CD14-positive monocyte (primary cell): ENCODE measurements around the gene FAM47A. TPM values are rescaled to one million over a fixed set of nuclear protein-coding genes. Genes with fewer than 3 reads are reported as not detected.

Experiments used
- DNase-seq, 3 donors: peaks; one replicate each; pipeline ENCODE4 v3.0.0-alpha.2; 2011 to 2022
- H2AFZ ChIP-seq: 2 replicates; pipeline ENCODE4 v1.6.0; 2012; ENCODE audit warnings: mild to moderate bottlenecking, low read depth, low read length, inconsistent platforms; ENCODE audit not compliant: insufficient read depth, poor library complexity, severe bottlenecking
- H3K27ac ChIP-seq, 2 donors: 1 replicate in 1 of 2; 2 replicates in 1 of 2; pipeline ENCODE4 v1.5.1; 2012 to 2013; ENCODE audit warnings: low read length in 2 of 2, control low read depth in 1 of 2, inconsistent platforms in 1 of 2, low read depth in 1 of 2, mild to moderate bottlenecking in 1 of 2
- H3K27me3 ChIP-seq, 2 donors: one replicate each; pipeline versions ENCODE4 v1.6.0 to v1.6.1; 2011 to 2013; ENCODE audit warnings: low read length in 2 of 2; ENCODE audit not compliant: control insufficient read depth in 2 of 2, insufficient read depth in 2 of 2
- H3K36me3 ChIP-seq, 2 donors: replicated peaks in 1 of 2; 1 replicate in 1 of 2; 2 replicates in 1 of 2; pipeline versions ENCODE4 v1.5.1 to v1.6.1; 2012 to 2013; ENCODE audit warnings: low read length in 2 of 2, control low read depth in 1 of 2, inconsistent platforms in 1 of 2, mild to moderate bottlenecking in 1 of 2; ENCODE audit not compliant: insufficient read depth in 2 of 2, control insufficient read depth in 1 of 2
- H3K4me1 ChIP-seq, 2 donors: 1 replicate in 1 of 2; 2 replicates in 1 of 2; pipeline versions ENCODE4 v1.5.1 to v1.6.1; 2012 to 2013; ENCODE audit warnings: low read length in 2 of 2, control low read depth in 1 of 2, inconsistent platforms in 1 of 2, mild to moderate bottlenecking in 1 of 2, moderate library complexity in 1 of 2; ENCODE audit not compliant: insufficient read depth in 2 of 2, control insufficient read depth in 1 of 2
- H3K4me2 ChIP-seq: replicated peaks from 2 replicates; pipeline ENCODE3; 2012; ENCODE audit warnings: low read length, moderate library complexity, mild to moderate bottlenecking; ENCODE audit not compliant: poor library complexity, severe bottlenecking; ENCODE audit errors: extremely low read depth
- H3K4me3 ChIP-seq, 3 experiments: fragments of 200-600 bp in 1 of 3; sonication (generic) in 1 of 3; replicated peaks in 1 of 3; 1 replicate in 2 of 3; 2 replicates in 1 of 3; pipeline ENCODE4 v1.5.1; 2011 to 2013; ENCODE audit warnings: low read length in 3 of 3, mild to moderate bottlenecking in 3 of 3, control low read depth in 2 of 3, low read depth in 2 of 3, inconsistent platforms in 1 of 3, moderate library complexity in 1 of 3
- H3K79me2 ChIP-seq: 2 replicates; pipeline ENCODE4 v1.6.0; 2012; ENCODE audit warnings: mild to moderate bottlenecking, control low read depth, inconsistent platforms, low read length, moderate library complexity; ENCODE audit not compliant: insufficient read depth
- H3K9ac ChIP-seq: 2 replicates; pipeline ENCODE4 v1.6.0; 2017; ENCODE audit warnings: low read length, mild to moderate bottlenecking; ENCODE audit not compliant: insufficient read depth, poor library complexity, severe bottlenecking
- H3K9me3 ChIP-seq, 2 donors: replicated peaks in 1 of 2; 1 replicate in 1 of 2; 2 replicates in 1 of 2; pipeline versions ENCODE4 v1.5.1 to v1.6.1; 2012 to 2013; ENCODE audit warnings: low read length in 2 of 2, control low read depth in 1 of 2; ENCODE audit not compliant: control insufficient read depth in 1 of 2, insufficient read depth in 1 of 2
- H4K20me1 ChIP-seq: 2 replicates; pipeline ENCODE4 v1.6.0; 2012; ENCODE audit warnings: mild to moderate bottlenecking, low read length, control low read depth, moderate library complexity; ENCODE audit not compliant: insufficient read depth
- H3K27ac Mint-ChIP-seq, 7 donors: one replicate each; pipeline ENCODE4 v1.8.0; 2020; ENCODE audit warnings: mild to moderate bottlenecking in 7 of 7, mixed read lengths in 7 of 7, moderate library complexity in 6 of 7, inconsistent platforms in 2 of 7
- H3K27me3 Mint-ChIP-seq, 3 donors: one replicate each; pipeline ENCODE4 v1.8.0; 2021 to 2022; ENCODE audit warnings: low read depth in 3 of 3, mild to moderate bottlenecking in 3 of 3, mixed read lengths in 3 of 3, moderate library complexity in 3 of 3, inconsistent platforms in 1 of 3
- H3K36me3 Mint-ChIP-seq, 2 donors: one replicate each; pipeline ENCODE4 v1.8.0; 2020; ENCODE audit warnings: mixed read lengths in 2 of 2, inconsistent platforms in 1 of 2, mild to moderate bottlenecking in 1 of 2
- H3K4me1 Mint-ChIP-seq: one replicate; pipeline ENCODE4 v1.8.0; 2020; ENCODE audit warnings: mild to moderate bottlenecking, mixed read lengths
- H3K4me3 Mint-ChIP-seq, 2 donors: one replicate each; pipeline ENCODE4 v1.8.0; 2020; ENCODE audit warnings: mild to moderate bottlenecking in 2 of 2, mixed read lengths in 2 of 2, moderate library complexity in 1 of 2
- H3K9me3 Mint-ChIP-seq, 7 donors: one replicate each; pipeline ENCODE4 v1.8.0; 2020 to 2022; ENCODE audit warnings: mixed read lengths in 7 of 7, mild to moderate bottlenecking in 6 of 7, moderate library complexity in 6 of 7, inconsistent platforms in 2 of 7
- CTCF ChIP-seq: fragments of 200-600 bp; IDR thresholded peaks from one replicate; pipeline ENCODE4 v1.8.0; 2022; ENCODE audit warnings: antibody characterized with exemption, mild to moderate bottlenecking
- WGBS: methylation state at CpG from one replicate; pipeline ENCODE4 v1.1.5; 2013; ENCODE audit warnings: missing lambda C conversion rate; ENCODE audit not compliant: insufficient coverage; 5-methylcytosine and 5-hydroxymethylcytosine counted together
- intact Hi-C, 2 donors: fragments of 100-400 bp; cut with micrococcal nuclease; formaldehyde crosslinking; loops; one replicate each; pipeline versions ENCODE4 v1.15.0 to v1.15.1; 2023
- polyA plus RNA-seq, 3 donors: library from polyadenylated mRNA; depleted of rRNA in 1 of 3; unstranded in 2 of 3; stranded (reverse) in 1 of 3; fragments of 300-500 nt in 2 of 3; fragments of >200 nt in 1 of 3; fragmentation: Illumina TruSeq in 2 of 3; gene quantifications; 1 replicate in 2 of 3; 2 replicates in 1 of 3; pipeline ENCODE4 v1.2.3, GENCODE V29; 2012 to 2021

Gene FAM47A
- polyA plus RNA-seq, 3 donors, result not detected

DNA sequence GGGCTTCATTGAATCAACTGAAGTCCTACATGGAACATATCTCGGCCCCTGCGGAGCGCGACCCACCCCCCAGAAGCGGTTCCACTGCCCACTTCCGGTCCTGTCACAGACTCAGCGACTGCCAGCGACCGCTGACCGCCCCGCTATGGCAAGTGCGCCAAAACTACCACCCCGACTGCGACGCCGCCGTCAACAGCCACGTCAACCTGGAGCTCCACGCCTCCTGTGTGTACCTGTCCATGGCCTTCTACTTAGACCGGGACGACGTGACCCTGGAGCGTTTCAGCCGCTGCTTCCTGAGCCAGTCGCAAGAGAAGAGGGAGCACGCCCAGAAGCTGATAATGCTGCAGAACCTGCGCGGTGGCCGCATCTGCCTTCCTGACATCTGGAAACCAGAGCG is 14.8 kb upstream of the FAM47A start:
- no peak for TF ChIP-seq CTCF
- H3K27me3 Mint-ChIP-seq, result peaks cover 0 to 1% (median 0%) of the 10 kb centered on the region in 3 donors
- no peak overlapping the region for H3K9ac ChIP-seq
- no peak overlapping the region for H3K4me2 ChIP-seq
- no peaks in the 10 kb centered on the region for H3K27me3 ChIP-seq
- H3K36me3 ChIP-seq, result no peaks in the 10 kb centered on the region
- peaks cover 3 to 8% of the 10 kb centered on the region in 2 donors for H3K9me3 ChIP-seq
- H3K27ac Mint-ChIP-seq, result no peak overlapping the region
- H4K20me1 ChIP-seq, result no peaks in the 10 kb centered on the region
- peaks cover 0 to 7% (median 3%) of the 10 kb centered on the region in 7 donors for H3K9me3 Mint-ChIP-seq
- WGBS, result 88% methylated on average over 22 of the region's 30 CpGs
- no peak for DNase-seq
- no peak overlapping the region for H2AFZ ChIP-seq
- no peaks in the 10 kb centered on the region for H3K4me1 ChIP-seq
- H3K79me2 ChIP-seq, result no peaks in the 10 kb centered on the region
- H3K4me3 Mint-ChIP-seq, result no peak overlapping the region
- intact Hi-C loops, result no loop called here
- no peak overlapping the region for H3K4me3 ChIP-seq
- no peaks in the 10 kb centered on the region for H3K36me3 Mint-ChIP-seq
- H3K27ac ChIP-seq, result no peak overlapping the region
- H3K4me1 Mint-ChIP-seq, result no peaks in the 10 kb centered on the region

GRCh38 chrX:34144246-34144645 is 12.1 kb upstream of the FAM47A start:
- peaks cover 0 to 7% (median 3%) of the 10 kb centered on the region in 7 donors for H3K9me3 Mint-ChIP-seq
- H3K27ac Mint-ChIP-seq, result no peak overlapping the region
- no peak for TF ChIP-seq CTCF
- no peak overlapping the region for H3K4me3 ChIP-seq
- no peaks in the 10 kb centered on the region for H3K36me3 ChIP-seq
- no peak for DNase-seq
- peaks cover 0 to 1% (median 0%) of the 10 kb centered on the region in 3 donors for H3K27me3 Mint-ChIP-seq
- no peaks in the 10 kb centered on the region for H3K4me1 Mint-ChIP-seq
- peaks cover 3 to 8% of the 10 kb centered on the region in 2 donors for H3K9me3 ChIP-seq
- H3K79me2 ChIP-seq, result no peaks in the 10 kb centered on the region
- H3K4me3 Mint-ChIP-seq, result no peak overlapping the region
- no peaks in the 10 kb centered on the region for H3K4me1 ChIP-seq
- no peaks in the 10 kb centered on the region for H4K20me1 ChIP-seq
- no CpG with 5 or more reads among the region's 2 CpGs for WGBS
- intact Hi-C loops, result no loop called here
- no peak overlapping the region for H3K27ac ChIP-seq
- H3K9ac ChIP-seq, result no peak overlapping the region
- no peak overlapping the region for H3K4me2 ChIP-seq
- H3K27me3 ChIP-seq, result no peaks in the 10 kb centered on the region
- no peak overlapping the region for H2AFZ ChIP-seq
- no peaks in the 10 kb centered on the region for H3K36me3 Mint-ChIP-seq
